ENCODE measurements around the gene ADAMTS6.
"Not testable (repeated sequence)": the region's sequence is repeated elsewhere in the genome, so short reads cannot be mapped to it uniquely, and the experiment has no call there.

ADAMTS6 gene, protein sequence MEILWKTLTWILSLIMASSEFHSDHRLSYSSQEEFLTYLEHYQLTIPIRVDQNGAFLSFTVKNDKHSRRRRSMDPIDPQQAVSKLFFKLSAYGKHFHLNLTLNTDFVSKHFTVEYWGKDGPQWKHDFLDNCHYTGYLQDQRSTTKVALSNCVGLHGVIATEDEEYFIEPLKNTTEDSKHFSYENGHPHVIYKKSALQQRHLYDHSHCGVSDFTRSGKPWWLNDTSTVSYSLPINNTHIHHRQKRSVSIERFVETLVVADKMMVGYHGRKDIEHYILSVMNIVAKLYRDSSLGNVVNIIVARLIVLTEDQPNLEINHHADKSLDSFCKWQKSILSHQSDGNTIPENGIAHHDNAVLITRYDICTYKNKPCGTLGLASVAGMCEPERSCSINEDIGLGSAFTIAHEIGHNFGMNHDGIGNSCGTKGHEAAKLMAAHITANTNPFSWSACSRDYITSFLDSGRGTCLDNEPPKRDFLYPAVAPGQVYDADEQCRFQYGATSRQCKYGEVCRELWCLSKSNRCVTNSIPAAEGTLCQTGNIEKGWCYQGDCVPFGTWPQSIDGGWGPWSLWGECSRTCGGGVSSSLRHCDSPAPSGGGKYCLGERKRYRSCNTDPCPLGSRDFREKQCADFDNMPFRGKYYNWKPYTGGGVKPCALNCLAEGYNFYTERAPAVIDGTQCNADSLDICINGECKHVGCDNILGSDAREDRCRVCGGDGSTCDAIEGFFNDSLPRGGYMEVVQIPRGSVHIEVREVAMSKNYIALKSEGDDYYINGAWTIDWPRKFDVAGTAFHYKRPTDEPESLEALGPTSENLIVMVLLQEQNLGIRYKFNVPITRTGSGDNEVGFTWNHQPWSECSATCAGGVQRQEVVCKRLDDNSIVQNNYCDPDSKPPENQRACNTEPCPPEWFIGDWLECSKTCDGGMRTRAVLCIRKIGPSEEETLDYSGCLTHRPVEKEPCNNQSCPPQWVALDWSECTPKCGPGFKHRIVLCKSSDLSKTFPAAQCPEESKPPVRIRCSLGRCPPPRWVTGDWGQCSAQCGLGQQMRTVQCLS (N-terminal part only)

DNA sequence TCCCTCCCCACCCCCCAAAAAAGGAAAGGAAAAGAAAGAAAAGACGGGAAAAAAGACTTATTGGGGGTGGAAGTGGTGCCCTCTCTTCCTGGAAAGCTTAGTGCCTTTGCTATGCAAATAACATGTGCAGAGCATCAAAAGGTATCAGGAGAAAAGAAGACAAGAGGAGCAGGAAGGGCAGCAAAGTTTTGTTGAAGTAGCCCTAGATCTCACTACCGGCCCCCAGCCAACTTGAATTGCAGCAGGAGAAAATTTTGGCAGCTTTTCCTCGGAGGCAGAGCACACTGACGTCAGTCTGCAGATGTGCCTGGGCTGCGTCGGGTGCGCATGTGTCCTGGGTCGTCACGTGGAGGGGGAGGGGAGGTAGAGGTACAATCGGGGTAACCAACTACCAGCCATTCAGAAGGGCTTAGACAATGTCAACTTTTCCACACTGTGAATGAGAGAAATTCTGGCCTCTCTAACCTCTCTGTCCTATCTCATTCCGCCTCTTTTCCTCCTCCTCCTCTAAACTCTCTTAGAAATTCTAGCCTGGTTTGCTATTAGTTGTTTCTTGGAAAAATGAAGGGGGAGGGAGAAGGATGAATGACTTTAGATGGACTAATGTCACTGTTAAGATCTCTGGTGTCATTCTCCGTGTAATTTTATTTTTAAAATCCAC is at the start of gene ADAMTS6:
ADAMTS6 (minus strand) TSS at position 286 of the 661 bp plus-strand sequence. CDS start 8,247 bp downstream, outside the sequence.
- no peak for DNase-seq

DNA sequence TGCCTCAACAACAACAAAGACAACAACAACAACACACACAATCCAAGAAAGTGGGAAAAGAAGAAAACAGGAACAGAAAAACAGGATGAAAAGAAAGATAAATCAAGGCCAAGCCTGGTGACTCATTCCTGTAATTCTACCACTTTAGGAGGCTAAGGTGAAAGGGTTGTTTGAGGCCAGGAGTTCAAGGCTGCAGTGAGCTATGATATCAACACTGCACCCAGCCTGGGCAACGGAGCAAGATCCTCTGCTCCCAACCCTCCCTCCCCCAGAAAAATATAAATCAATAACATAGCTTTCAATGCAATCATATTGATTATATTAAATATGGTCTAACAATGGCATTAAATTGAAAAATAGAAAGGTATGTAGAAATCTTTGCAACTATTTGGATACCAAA is 49.2 kb upstream of the ADAMTS6 start:
- no peak for DNase-seq

DNA sequence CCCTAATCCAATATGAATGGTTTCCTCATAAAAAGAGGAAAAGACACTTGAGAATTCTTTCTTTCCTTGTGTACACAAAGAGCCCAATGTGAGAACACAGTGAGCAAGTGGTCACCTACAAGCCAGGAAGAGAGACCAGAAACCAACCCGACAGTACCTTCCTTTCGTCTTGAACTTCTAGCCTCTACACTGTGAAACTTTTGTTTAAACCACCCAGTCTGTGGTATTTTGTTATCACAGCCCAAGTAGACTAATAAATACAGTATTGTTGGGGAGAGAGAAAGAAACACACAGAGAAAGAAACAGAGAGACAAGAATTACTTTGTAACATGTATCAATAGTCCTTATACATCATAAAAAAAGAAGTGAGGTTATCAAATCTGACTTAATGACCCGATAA is 44.0 kb upstream of the ADAMTS6 start:
- DNase-seq: no peak

DNA sequence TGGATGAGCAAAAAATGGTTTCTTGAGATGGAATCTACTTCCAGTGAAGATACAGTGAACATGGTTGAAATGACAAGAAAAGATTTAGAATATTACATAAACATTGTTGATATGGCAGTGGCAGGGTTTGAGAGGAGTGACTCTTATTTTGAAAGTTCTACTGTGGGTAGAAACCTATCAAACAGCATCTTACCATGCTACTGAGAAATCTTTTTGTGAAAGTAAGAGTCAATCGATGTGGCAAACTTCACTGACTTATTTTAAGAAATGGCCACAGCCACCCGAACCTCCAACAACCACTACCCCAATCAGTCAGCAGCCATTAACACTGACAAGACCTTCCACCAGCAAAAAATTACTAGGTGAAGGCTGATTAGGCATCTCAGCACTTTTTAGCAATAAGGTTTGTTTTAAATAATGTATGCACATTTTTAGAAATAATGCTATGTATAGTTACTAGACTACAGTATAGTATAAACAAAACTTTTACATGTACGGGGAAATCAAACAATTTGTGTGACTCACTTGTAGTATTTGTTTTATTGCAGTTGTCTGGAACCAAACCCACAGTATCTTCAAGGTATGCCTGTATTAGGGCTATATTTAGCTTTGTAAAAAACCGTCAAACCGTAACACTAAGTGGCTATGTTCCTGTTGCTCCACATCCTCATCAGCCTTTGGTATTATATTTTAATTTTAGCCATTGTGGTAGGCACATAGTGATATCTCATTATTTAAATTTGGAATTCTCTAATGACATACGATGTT is 30.6 kb upstream of the ADAMTS6 start:
- no peak for DNase-seq

DNA sequence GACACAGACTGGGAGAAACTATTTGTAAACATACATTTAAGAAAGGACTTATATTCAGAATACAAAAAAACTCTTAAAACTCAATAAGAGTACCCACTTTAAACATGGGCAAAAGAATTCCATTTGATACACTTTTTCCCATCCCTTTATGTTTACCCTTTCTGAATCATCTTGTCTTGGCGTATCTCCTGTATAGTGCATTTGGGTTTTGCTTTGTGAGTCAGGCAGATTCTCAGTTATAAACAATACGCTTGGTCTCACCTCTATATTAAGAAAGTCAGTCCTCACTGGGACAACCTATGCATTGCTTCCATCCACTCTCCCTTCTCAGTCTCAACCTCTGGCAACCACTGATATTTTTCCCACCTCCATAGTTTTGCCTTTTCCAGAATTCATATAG is 27.3 kb upstream of the ADAMTS6 start:
- no peak for DNase-seq

DNA sequence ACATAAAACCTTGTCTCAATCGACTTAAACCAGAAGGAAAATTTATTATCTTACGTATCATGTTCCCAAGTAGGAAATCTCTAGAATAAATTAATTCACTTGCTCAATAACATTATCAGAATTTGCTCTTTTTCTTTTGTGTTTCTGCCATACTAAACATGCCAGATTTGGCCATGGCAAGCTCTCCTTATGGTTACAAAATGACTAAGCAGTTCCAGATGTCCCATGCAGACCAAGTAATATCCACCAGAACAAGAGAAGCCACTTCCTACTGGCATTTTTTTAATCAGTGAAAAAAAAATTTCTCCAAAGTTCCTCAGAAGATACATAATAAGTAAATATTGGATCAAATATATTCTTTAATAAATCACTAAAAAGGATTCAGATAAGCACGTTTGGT is 25.2 kb upstream of the ADAMTS6 start:
- no peak for DNase-seq

DNA sequence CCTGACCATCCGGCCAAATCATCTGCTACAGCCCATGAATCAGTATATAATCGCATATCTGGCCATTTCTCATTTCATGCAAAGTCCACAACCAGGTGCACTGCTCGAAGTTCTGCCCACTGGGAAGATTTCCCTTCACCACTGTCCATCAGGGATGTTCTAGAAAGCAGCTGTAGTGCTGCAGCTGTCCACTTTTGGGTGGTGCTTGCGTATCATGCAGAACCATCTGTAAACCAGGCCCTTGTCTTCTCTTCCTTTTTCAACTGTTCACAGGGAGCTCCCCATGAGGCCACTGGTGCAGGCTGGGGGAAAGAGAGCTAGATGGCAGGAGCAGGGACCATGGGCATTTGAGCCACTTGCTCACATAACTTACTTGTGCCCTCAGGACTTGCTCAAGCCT is 7.4 kb upstream of the ADAMTS6 start:
- DNase-seq: no peak

DNA sequence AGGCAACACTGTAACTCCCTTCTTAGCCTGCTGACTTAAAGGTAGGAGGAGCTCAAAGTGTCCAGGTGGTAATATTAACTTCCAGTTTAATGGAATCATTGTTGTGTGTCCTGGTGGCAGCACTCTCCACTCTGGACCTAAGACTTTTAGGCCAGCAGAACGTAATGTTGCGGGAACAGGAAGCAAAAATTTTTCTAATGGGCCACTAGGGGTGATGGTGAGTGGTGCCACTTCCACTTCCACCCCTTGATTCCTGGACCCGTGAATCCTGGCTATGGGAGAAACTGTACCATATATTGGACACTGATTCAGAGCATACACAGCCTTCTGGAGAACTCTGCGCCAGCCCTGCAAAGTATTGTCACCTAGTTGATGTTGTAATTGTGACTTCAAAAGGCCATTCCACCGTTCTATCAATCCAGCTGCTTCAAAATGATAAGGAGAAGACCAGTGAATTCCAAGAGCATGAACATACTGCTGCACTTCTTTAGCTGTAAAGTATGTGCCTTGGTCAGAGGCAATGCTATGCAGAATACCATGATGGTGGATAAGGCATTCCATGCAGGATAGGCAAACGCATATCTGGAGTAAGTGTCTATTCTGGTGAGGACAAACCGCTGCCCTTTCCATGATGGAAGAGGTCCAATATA is 6.4 kb upstream of the ADAMTS6 start:
- DNase-seq: not testable (repeated sequence)

DNA sequence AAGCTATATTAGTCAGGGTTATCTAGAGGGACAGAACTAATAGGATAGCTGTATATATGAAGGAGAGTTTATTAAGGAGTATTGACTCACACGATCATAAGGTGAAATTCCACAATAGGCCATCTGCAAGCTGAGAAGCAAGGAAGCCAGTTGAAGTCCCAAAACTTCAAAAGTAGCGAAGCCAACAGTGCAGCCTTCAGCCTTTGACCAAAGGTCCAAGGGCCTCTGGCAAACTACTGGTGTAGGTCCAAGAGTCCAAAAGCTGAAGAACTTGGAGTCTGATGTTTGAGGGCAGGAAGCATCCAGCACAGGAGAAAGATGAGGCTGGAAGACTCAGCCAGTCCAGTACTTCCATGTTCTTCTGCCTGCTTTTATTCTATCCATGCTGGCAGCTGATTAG is 5.1 kb upstream of the ADAMTS6 start:
- DNase-seq: not testable (repeated sequence)

DNA sequence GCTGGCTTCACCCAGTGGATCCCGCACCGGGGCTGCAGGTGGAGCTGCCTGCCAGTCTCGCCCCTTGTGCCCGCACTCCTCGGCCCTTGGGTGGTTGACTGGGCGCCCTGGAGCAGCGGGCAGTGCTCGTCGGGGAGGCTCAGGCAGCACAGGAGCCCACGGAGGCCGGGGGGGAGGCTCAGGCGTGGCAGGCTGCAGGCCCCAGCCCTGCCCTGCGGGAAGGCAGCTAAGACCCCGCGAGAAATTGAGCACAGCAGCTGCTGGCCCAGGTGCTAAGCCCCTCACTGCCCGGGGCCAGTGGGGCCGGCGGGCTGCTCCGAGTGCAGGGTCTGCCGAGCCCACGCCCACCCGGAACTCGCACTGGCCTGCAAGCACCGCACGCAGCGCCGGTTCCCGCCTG is 3.7 kb upstream of the ADAMTS6 start:
- DNase-seq: no peak

DNA sequence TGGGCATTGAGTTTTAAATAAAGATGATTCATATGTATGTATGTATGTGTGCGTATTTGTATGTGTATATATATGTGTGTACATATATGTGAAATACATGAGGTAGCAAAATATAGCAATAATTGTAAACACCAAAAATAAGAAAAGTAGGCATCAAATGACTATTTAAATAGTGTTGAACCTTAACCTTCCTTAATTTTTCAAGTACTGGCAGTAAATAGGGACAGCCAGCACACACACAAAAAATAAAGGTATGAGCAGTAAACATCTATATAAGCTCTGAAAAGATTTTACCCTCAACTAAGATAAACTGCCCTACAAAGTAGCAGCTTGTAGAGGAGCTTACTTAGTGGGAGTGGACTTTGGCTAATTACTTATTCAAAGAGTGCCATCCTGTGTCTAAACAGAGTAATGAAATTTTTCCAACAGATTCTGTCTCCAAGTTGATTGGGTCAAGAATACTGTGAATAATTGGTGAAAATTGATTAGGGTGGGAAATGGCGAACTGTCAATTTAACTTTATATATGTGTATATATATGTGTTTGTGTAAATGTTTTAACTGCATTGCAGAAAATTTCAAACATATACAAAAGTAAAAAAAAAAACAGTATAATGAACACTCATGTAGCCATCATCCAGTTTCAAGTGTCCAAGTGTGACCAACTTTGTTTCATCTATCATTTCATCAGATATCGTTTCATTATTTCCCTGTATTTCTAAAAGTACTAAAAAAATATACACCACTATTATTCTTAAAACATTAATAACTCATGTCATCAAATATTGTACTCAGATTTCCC is 2.0 kb upstream of the ADAMTS6 start:
- DNase-seq: no peak

DNA sequence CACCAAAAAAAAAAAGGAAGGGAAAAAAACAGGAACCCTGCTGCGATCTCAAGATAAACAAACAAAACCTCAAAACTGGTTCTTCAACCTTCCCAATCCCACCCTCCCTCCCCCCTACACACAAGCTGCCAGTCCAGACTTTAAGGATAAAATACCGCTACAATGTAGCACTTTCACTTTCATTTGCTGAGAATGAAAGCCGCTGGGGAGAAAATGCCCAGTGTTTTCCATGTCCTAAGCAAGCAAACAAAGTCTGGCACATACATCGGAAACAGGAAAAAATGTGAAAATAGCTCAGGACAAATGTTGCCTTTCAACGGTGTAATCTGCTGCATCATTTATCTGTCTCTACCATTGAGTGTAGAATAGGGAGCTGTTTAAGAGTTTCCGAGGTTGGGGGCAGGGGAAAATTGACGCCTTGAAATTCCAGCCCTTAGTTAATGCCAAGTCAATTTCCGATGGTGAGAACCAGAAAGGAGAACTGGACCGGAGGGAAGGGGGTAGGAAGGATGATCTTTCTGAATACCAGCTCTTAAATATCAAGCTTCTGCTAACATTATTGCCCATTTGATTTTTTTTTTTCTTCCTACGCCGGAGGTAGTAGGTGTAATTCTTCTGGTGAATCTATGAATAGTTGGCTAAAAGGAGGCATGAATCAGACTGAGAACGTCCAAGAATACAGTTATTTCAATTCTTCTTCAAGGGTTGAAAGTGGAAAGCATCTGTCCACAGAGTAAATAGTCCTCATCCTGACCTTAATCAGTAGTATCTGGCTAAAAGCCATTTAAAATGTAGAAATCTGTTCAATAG is 1.2 kb upstream of the ADAMTS6 start:
- DNase-seq: no peak

DNA sequence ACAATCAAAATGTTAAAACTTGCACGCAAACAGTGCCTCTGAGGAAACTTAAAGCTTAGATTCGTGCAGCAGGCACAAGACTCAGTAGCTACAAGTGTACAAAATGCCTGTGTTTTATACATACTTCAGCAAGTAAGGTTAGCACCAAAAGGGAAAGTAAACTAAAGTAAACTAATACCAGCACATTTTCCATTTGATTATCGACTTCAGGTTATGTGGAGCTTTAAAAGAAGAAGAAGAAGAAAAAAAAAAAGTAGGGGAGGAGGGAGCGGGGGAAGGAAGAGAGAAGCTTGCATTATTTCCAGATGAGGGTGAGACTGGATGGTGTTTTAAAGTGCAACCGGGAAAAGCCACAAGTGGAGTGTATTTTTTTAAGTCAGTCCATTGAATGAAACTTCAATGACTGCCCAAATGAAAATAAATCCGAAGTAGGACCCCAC is 596 bp upstream of the ADAMTS6 start:
- no peak for DNase-seq

DNA sequence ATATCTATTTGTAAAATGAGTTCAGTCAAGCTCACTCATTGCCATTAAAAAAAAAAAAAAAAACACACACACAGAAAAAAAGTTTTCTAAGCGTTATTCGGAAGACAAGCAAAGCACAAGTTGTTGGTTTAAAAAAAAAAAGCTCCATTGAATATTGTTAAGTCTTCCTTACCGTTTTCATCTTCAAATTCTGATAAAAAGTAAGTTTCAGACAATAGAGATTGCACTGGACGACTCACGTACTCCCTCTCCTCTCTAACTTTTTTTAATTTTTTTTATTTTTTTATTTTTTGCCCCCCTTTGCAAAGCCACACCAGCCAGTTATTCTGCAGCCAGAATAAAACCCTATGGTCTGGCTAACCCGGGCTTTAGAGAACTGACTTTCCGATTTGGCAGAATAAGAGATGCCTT is 544 bp downstream of the ADAMTS6 start:
- DNase-seq: no peak

DNA sequence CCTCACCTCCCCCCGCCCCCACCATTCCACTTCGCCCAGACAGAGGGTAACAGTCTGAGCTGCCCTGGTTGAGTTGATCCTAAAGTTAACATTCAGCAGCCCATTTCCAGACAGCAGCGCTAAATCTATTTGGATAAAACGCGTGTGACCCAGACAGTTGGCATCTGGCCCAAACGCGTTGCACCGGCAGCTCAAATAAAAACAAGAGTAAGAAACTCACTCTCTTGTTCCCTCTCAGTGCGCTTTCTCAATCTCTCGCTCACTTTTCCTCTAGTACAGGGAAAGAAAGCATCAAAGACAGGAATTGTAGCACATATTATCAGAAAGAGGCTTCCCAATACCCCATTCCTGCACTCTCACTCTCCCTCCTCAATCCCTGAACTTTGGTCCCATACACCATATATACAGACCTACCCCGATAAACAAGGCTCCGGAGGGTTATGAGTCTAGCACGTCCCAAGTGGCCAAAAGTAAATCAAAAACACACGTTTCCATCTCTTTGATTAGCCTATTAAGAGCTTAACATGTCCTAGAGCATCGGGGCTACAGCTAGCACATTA is 1.3 kb downstream of the ADAMTS6 start:
- no peak for DNase-seq

DNA sequence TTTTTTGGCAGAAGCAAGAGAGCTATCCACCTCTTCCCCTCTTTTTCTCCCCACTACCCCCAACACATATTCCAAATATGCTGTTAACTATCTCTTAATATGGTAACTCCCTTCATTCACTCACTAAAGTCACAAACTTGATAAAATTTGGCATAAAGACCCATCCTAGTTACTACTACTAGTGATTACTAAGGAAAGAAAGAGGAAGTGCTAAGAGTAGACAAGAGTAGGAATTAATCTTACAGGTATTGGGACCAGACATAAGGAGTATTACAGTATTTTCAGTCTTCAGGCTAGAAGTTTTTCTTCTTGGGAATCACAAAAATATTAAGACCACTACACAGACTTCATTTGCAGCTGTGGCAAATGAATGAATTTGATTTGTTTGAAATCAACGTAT is 2.2 kb downstream of the ADAMTS6 start:
- DNase-seq: no peak

DNA sequence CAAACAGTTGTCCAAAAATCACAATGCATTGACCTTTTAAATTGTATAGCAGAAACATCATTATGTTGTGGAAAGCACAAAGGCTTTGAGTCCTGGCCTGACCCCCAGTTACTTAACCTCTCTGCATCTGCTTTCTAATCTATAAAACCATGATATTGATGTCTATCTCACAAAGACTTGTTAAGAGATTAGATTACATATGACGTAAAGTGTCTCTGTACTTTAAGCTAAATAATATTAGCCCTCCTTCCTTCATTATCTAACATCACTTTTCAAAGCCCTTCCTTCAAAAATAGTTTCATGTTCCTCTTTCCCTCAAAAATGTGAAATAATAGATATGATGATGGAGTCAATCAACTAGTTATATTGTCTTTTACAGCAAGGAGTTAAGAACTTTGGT is 3.4 kb downstream of the ADAMTS6 start:
- DNase-seq: no peak

DNA sequence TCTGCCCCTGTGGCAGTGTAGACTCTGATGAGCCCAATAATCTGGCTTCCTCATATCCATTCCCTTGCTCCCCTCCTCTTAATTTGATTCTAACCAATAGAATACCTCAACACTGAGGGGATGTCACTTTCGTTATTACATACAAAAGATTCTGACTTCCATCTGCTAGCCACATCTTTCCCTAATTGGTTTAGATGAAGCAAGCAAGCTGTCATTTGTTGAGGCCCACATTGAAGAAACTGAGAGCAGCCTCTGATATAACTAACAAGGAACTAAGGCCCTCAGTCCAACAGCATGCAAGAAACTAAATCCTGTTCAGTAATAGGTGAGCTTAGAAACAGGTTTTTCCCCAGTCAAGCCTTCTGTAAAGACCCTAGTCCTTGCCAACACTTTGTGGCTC is 5.8 kb downstream of the ADAMTS6 start:
- no peak for DNase-seq

DNA sequence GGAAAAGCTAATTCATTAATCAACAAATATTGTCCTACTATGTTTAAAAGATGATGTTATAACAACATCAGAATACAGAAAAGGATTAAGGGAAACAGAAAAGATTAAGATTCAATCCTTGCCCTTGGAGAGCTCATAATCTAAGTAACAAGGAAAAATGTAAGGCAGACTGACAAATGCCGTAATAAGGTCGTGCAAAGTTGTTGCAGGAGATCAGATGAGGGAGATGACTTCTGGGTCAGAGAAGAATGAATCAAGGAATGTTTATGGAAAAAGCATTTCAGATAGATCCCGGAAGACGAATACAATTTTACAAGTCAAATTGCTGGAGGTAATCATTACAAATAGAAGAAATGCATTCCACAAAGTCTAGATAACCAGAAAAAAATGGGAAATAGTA is 6.4 kb downstream of the ADAMTS6 start:
- no peak for DNase-seq
